IPS-20b (cell line): ENCODE data around the gene SPRYD3.

Experiments used
- H3K27ac ChIP-seq: one replicate; pipeline ENCODE4 v1.5.1; 2013; ENCODE audit warnings: low read length
- H3K27me3 ChIP-seq: 2 replicates; pipeline ENCODE4 v1.6.1; 2013; ENCODE audit warnings: mild to moderate bottlenecking, low read length, inconsistent platforms; ENCODE audit not compliant: insufficient read depth
- H3K36me3 ChIP-seq: 2 replicates; pipeline ENCODE4 v1.6.1; 2013; ENCODE audit warnings: low read depth, mild to moderate bottlenecking, inconsistent platforms, low read length, moderate library complexity; ENCODE audit not compliant: insufficient read depth
- H3K4me1 ChIP-seq: 2 replicates; pipeline ENCODE4 v1.6.1; 2013; ENCODE audit warnings: mild to moderate bottlenecking, control low read depth, inconsistent platforms, low read length, moderate library complexity; ENCODE audit not compliant: insufficient read depth
- H3K4me3 ChIP-seq: 2 replicates; pipeline ENCODE4 v1.5.1; 2013; ENCODE audit warnings: mild to moderate bottlenecking, low read length, inconsistent platforms
- H3K9ac ChIP-seq: 2 replicates; pipeline ENCODE4 v1.6.1; 2013; ENCODE audit warnings: low read depth, mild to moderate bottlenecking, inconsistent platforms, low read length, moderate library complexity
- H3K9me3 ChIP-seq: 2 replicates; pipeline ENCODE4 v1.6.1; 2013; ENCODE audit warnings: mild to moderate bottlenecking, low read depth, low read length, inconsistent platforms; ENCODE audit not compliant: insufficient read depth

SPRYD3 gene

DNA sequence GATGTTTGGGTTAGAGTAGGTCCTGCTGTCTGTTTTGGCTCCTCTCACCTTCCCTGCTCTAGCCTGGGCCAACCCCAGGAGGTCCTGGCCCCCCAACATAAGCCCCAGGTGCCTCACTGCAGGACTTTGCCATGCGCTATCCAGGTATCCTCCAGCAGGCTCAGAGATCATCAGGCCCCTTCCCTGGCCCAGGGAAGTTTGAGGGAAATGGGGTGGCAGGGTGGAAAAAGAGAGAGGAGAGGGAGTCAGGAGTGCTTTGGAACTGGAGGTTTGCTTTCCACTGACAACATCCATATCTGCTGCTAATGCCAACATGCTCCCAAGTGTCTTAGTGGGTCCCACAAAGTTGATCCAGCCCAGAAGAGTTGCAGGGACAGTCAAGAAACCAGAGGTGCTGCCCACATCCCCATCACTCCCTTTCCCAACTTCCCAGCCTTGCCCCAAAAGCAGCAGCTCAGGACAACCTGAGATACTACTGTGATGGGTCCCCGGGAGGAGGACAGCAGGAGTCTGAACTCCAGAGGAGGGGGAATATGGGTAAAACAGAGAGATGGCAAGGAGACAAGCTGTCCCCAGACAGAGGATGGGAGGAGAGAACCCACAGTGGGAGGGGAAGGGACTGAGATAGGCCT lies 28.6 kb downstream of the SPRYD3 start:
- Histone ChIP-seq H3K27ac (peak overlapping the region; percentile 8), H3K9me3 (no peaks in the 10 kb centered on the region), H3K36me3 (no peaks in the 10 kb centered on the region; the same call in 1 of the 2 replicates), H3K4me1 (peaks cover 33% of the 10 kb centered on the region), H3K9ac (peak overlapping the region; percentile 59; the same call in 1 of the 2 replicates), H3K4me3 (peak overlapping the region; percentile 61; the same call in 1 of the 2 replicates), H3K27me3 (peaks cover 15% of the 10 kb centered on the region)

DNA sequence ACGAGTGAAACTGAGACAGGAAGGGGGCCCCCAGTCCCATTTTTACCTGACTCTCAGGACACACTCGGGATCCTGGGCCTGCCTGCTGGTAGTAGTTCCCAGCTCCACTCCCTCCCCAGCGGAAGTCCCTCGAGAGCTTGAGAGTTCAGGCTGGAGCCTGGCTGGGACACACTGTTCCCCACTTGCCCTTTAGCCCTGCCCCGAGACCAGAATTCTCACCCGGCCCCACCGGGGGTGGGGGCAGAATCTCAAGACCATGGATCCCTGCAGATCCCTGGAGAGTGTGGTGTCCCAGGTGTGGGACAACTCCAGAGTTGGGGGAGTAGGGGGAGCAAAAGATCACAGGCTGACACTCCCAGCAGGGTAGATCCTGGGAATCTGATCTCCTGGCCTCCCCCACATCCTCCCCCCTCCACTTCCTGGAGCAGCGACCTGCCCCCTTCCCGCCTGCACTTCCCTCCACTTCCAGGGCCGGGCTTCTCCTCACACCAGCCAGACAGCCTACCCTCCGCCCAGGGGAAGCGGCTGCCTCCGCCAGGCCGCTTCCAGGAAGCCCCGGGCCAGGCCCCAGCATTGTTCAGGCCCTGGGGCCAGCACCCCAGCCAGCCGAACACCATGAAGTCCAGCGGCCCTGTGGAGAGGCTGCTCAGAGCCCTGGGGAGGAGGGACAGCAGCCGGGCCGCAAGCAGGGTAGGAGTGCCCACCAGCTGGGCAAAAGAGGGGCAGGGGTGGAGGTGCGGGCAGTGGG lies 29.4 kb downstream of the SPRYD3 start, which contains the start of gene TNS2:
Gene TNS2 (plus strand): TSS at position 495 of the 748 bp plus-strand sequence. CDS start 121 bp downstream, at position 616.
- H3K27ac ChIP-seq: peak within 1 kb of the TSS; percentile 8
- H3K4me3 ChIP-seq: peak within 1 kb of the TSS; percentile 61; the same call in 1 of the 2 replicates
- H3K36me3 ChIP-seq: no peaks in the 10 kb centered on the region; the same call in 1 of the 2 replicates
- peaks cover 38% of the 10 kb centered on the region for H3K4me1 ChIP-seq
- peak within 1 kb of the TSS; percentile 59; the same call in 1 of the 2 replicates for H3K9ac ChIP-seq
- H3K27me3 ChIP-seq: peaks cover 23% of the 10 kb centered on the region
- H3K9me3 ChIP-seq: no peaks in the 10 kb centered on the region

- Histone ChIP-seq H3K27ac (no peak overlapping the region), H3K9ac (no peak overlapping the region), H3K4me3 (peak overlapping the region; percentile 61; the same call in 1 of the 2 replicates), H3K36me3 (no peaks in the 10 kb centered on the region; the same call in 1 of the 2 replicates), H3K9me3 (no peaks in the 10 kb centered on the region), H3K27me3 (peaks cover 32% of the 10 kb centered on the region), H3K4me1 (peaks cover 46% of the 10 kb centered on the region)
These were observed 30.3 kb downstream of the SPRYD3 start for GRCh38 chr12:53048780-53049401.

DNA sequence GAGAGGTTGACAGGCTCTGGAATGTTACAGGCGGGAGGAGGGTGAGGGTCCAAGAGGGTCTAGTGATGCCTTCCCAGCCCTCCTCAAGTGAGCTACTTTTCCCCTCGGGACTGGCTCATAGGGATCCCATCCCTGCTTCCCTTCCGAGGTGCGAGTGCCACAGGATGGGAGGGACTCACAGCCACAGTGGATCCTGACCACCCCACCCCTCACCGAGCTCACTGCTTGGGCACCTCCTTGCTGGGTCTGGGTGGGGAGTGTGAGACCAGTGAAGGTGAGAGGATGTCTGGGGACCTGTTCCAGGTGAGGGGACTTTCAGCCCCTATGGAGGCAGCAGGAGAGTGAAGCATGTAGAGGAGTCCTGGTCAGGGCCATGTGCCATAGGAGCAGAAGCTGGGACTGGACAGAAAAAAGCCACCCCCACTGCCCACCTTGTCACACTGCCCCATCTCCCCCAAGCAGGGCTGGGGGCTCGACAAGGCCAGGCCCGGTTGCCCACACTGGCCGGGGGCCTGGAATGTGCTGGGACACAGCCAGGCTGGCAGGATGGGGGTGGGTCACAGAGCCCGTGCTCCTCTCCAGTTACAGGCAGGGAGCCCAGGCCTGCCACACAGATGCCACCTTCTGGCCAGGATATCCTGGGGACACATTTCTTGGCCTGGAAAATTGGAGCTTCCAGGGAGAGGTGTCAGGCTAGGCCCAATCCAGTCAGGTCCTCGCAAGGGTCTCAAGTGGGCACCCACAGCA lies 31.0 kb downstream of the SPRYD3 start:
- peaks cover 35% of the 10 kb centered on the region for H3K27me3 ChIP-seq
- no peak overlapping the region for H3K9ac ChIP-seq
- no peak overlapping the region for H3K27ac ChIP-seq
- peaks cover 46% of the 10 kb centered on the region for H3K4me1 ChIP-seq
- no peaks in the 10 kb centered on the region for H3K9me3 ChIP-seq
- H3K36me3 ChIP-seq: no peaks in the 10 kb centered on the region; the same call in 1 of the 2 replicates
- peak overlapping the region; percentile 61; the same call in 1 of the 2 replicates for H3K4me3 ChIP-seq

DNA sequence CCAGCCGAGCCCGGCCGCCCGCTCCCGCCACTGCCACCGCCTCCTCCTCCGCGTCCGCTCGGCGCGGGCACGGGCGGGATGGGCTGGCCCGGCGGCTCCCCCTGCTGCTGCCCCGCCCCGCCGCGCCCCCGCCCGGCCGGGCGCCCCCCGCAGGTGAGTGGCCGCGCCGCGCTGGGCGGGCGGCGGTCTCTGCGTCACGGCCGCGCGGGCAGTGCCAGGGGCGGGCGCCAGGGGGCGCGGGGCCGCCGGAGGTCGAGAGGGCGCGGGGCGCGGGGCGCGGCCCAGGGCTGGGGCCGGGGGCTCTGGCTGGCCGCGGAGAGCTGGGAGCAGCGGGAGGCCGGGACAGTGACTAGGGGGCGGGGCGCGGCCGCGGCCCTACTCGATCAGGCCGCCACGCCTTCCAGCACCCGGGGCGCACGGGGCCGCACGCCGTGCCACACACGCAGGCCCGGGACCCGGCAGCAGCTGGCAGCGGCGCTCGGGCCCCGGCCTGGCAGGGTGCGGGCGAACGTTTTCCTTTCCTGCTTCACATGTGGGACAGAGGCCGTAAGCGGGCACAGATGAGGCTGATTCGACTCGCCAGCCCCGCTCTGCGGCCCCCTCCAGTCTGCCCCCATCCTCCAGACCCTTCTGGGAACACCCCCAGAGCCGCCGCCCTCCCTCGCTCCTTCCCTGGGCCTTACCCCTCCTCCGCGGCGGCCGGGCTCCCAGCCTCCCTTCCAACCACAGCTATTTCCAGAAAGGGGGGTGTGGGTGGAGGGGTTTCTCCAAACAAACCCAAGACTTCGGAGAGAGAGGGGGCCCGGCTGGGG lies 31.8 kb downstream of the SPRYD3 start:
- Histone ChIP-seq H3K9me3 (no peaks in the 10 kb centered on the region), H3K9ac (peak overlapping the region; percentile 76; the same call in 1 of the 2 replicates), H3K4me1 (peaks cover 46% of the 10 kb centered on the region), H3K4me3 (peak overlapping the region; percentile 71; the same call in 1 of the 2 replicates), H3K27me3 (peaks cover 35% of the 10 kb centered on the region), H3K27ac (no peak overlapping the region), H3K36me3 (no peaks in the 10 kb centered on the region; the same call in 1 of the 2 replicates)

DNA sequence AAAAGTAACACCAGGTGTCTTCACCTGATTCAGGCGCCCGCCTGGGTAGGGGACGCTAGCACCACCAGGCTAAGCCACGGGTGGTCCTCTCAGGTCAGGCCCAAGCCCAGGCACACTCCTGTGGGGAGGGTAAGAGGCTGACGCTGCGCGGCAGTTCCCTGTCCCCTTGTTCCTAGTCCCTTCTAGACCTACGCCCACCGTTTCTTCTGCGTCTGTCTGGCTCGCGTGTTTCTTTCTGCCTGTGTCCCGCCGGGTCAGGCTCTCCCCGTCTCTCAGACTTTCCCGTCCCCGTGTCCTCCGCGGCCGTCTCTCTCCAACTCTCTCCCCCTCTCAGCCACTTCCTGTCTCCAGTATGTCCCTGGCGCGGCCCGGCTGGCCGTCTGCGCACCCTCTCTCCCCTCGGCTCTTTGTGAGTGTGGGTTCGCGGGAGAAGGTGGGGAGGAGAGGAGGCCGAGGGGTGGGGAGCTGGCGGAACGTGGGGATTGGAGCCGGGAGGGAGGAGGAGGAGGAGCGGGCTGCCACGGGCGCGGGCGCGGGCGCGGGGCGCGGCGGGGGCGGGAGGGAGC lies 32.5 kb downstream of the SPRYD3 start:
- H3K36me3 ChIP-seq: peaks cover 6% of the 10 kb centered on the region; the same call in 1 of the 2 replicates
- no peaks in the 10 kb centered on the region for H3K9me3 ChIP-seq
- H3K9ac ChIP-seq: peak overlapping the region; percentile 76; the same call in 1 of the 2 replicates
- no peak overlapping the region for H3K27ac ChIP-seq
- H3K27me3 ChIP-seq: peaks cover 31% of the 10 kb centered on the region
- H3K4me1 ChIP-seq: peaks cover 49% of the 10 kb centered on the region
- peak overlapping the region; percentile 71 for H3K4me3 ChIP-seq

GRCh38 chr12:53045696-53046045 lies 33.5 kb downstream of the SPRYD3 start:
- no peak overlapping the region for H3K27ac ChIP-seq
- peaks cover 28% of the 10 kb centered on the region for H3K27me3 ChIP-seq
- H3K36me3 ChIP-seq: peaks cover 16% of the 10 kb centered on the region; the same call in 1 of the 2 replicates
- peak overlapping the region; percentile 71; the same call in 1 of the 2 replicates for H3K4me3 ChIP-seq
- H3K9me3 ChIP-seq: no peaks in the 10 kb centered on the region
- H3K4me1 ChIP-seq: peaks cover 43% of the 10 kb centered on the region
- H3K9ac ChIP-seq: no peak overlapping the region

DNA sequence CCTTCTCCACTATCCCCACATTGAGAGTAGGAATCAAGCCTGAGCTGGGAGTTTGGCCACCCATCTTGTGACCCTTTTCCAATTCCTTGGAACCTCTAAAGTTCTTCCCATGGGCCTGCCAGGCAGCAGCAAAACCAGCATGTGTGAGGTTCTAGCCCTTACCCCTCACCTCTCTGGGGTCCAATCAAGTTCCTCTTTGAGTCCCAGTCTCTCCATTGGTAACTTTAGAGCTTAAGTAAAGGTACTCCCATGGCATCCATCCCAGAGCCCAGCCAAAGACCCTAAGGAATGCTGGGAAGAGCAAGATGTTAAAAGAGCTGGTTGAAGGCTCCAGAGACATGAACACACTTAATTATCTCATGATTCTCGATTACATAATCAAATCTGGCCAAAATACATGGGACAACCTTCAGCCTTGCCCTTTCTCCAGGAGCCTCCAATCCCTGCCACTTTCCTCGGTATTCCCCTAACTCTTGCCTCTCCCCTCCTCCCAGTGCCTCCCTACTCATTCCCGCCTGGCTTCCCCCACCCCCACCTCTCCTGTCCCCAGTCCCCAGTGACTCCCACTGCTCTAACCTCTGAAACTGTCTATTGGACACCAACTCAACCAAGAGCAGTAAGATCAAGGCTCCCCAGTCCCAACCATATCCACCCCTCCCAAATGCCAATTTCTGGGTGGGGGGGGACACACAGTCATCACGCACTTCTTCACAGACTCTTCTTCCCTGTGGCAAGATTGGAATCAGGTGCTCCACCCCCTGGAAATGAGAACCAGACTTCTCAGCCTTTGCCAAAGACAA lies 34.1 kb downstream of the SPRYD3 start:
- Histone ChIP-seq H3K9ac (no peak overlapping the region), H3K36me3 (peaks cover 22% of the 10 kb centered on the region; the same call in 1 of the 2 replicates), H3K27ac (no peak overlapping the region), H3K27me3 (peaks cover 28% of the 10 kb centered on the region), H3K4me3 (no peak overlapping the region; the same call in 1 of the 2 replicates), H3K4me1 (peaks cover 38% of the 10 kb centered on the region), H3K9me3 (no peaks in the 10 kb centered on the region)

- H3K4me1 ChIP-seq: peaks cover 31% of the 10 kb centered on the region
- H3K36me3 ChIP-seq: peaks cover 32% of the 10 kb centered on the region
- no peak overlapping the region for H3K9ac ChIP-seq
- no peak overlapping the region for H3K4me3 ChIP-seq
- peaks cover 28% of the 10 kb centered on the region for H3K27me3 ChIP-seq
- no peak overlapping the region for H3K27ac ChIP-seq
- no peaks in the 10 kb centered on the region for H3K9me3 ChIP-seq
These were observed 35.1 kb downstream of the SPRYD3 start for GRCh38 chr12:53044052-53044581.
